HepG2 (cell line): Measurements from ENCODE around the gene ESYT1. TPM values are rescaled to one million over a fixed set of nuclear protein-coding genes. Genes with fewer than 3 reads are reported as not detected.
A peak's percentile ranks its signal among the peaks of the same experiment; 100 is the strongest.

Experiments
- ATF1 ChIP-seq: IDR thresholded peaks from 2 replicates; pipeline ENCODE4 v1.6.1; 2016; ENCODE audit warnings: mild to moderate bottlenecking, control low read depth
- CREB1 ChIP-seq, 2 experiments: fragments of 450-650 bp in 1 of 2; IDR thresholded peaks; 2 replicates each; pipeline ENCODE4 v1.6.1; 2016 to 2017; ENCODE audit warnings: control low read depth in 1 of 2, mild to moderate bottlenecking in 1 of 2, missing compliant biosample characterization in 1 of 2, missing genetic modification characterization in 1 of 2
- CTCF ChIP-seq: sonication (generic); formaldehyde crosslinking; IDR thresholded peaks from 2 replicates; pipeline ENCODE4 v1.5.0; 2020; ENCODE audit warnings: mild to moderate bottlenecking, missing genetic modification reagents, moderate library complexity
- FUBP1 ChIP-seq: sonication (generic); formaldehyde crosslinking; IDR thresholded peaks from 2 replicates; pipeline ENCODE4 v1.5.1; 2020; ENCODE audit warnings: missing genetic modification reagents, mild to moderate bottlenecking, borderline replicate concordance
- LCORL ChIP-seq, 2 experiments: fragments of 450-650 bp in 1 of 2; sonication (generic) in 1 of 2; formaldehyde crosslinking in 1 of 2; IDR thresholded peaks; 2 replicates each; pipeline versions ENCODE4 v1.5.0 to v1.6.1; 2017 to 2020; ENCODE audit warnings: antibody characterized with exemption in 1 of 2, missing genetic modification reagents in 1 of 2
- MAFG ChIP-seq: sonication (generic); formaldehyde crosslinking; IDR thresholded peaks from 2 replicates; pipeline ENCODE4 v1.5.1; 2020; ENCODE audit warnings: mild to moderate bottlenecking, missing genetic modification reagents
- MYPOP ChIP-seq: sonication (generic); formaldehyde crosslinking; IDR thresholded peaks from 2 replicates; pipeline ENCODE4 v1.8.1; 2023; ENCODE audit warnings: mild to moderate bottlenecking, moderate library complexity, missing genetic modification reagents
- PHF20 ChIP-seq: sonication (generic); formaldehyde crosslinking; IDR thresholded peaks from 2 replicates; pipeline ENCODE4 v1.5.0; 2020; ENCODE audit warnings: mild to moderate bottlenecking, missing genetic modification reagents
- TRAFD1 ChIP-seq: sonication (generic); formaldehyde crosslinking; IDR thresholded peaks from 2 replicates; pipeline ENCODE4 v1.5.1; 2020; ENCODE audit warnings: missing genetic modification reagents, mild to moderate bottlenecking, borderline replicate concordance
- UBTF ChIP-seq: sonication (generic); formaldehyde crosslinking; IDR thresholded peaks from 2 replicates; pipeline ENCODE4 v1.4.0; 2020; ENCODE audit warnings: mild to moderate bottlenecking, missing genetic modification reagents
- ZBTB3 ChIP-seq: sonication (generic); formaldehyde crosslinking; IDR thresholded peaks from 2 replicates; pipeline ENCODE4 v1.4.0; 2020; ENCODE audit warnings: low read depth, mild to moderate bottlenecking, moderate library complexity, missing genetic modification reagents, borderline replicate concordance
- ZNF687 ChIP-seq: sonication (generic); formaldehyde crosslinking; IDR thresholded peaks from 2 replicates; pipeline ENCODE4 v1.5.1; 2020; ENCODE audit warnings: mild to moderate bottlenecking, missing genetic modification reagents, moderate library complexity
- ZNF850 ChIP-seq: sonication (generic); formaldehyde crosslinking; conservative IDR thresholded peaks from 2 replicates; pipeline ENCODE4 v1.9.0; 2021; ENCODE audit warnings: mild to moderate bottlenecking, missing genetic modification reagents
- polyA plus RNA-seq, 8 experiments: library from polyadenylated mRNA; depleted of rRNA in 3 of 8; stranded (reverse) in 7 of 8; unstranded in 1 of 8; fragments of >200 nt; fragmentation: Illumina TruSeq in 4 of 8; extraction: Trizol in 4 of 8; gene quantifications; 2 replicates each; pipeline versions ENCODE4 v1.2.1 to v1.2.3, GENCODE V29; 2011 to 2016; ENCODE audit warnings: low read depth in 4 of 8, missing spikeins in 1 of 8, mixed read lengths in 1 of 8; ENCODE audit not compliant: insufficient read depth in 1 of 8
- total RNA-seq, 5 experiments: library from RNA; depleted of rRNA; stranded (reverse); fragments of >200 nt; fragmentation: Illumina TruSeq; extraction: Trizol; gene quantifications; 2 replicates each; pipeline ENCODE4 v1.2.3, GENCODE V29; 2016; ENCODE audit warnings: low read depth in 1 of 5

The ESYT1 gene
- total and polyA plus RNA-seq, 2 of the 13 experiments (the other 11 are each of a cell fraction or from before 2014, with no cell fraction given) = 66.9 to 71.0 TPM

- TF ChIP-seq CREB1 (IDR thresholded peaks at IDR 0.05) (0 out of 2 replicates have a peak, but pooled peaks have one; percentile 21), CREB1 (CRISPR knock-in tag; IDR thresholded peaks at IDR 0.05) (peak; percentile 60; the same call in 1 of the 2 replicates), UBTF (CRISPR knock-in tag) (peak; percentile 70), LCORL (IDR thresholded peaks at IDR 0.05) (no peak), LCORL (CRISPR knock-in tag; IDR thresholded peaks at IDR 0.05) (no peak; the same call in 1 of the 2 replicates), ZNF687 (CRISPR knock-in tag) (peak; percentile 81), ATF1 (0 out of 2 replicates have a peak, but pooled peaks have one; percentile 39), TRAFD1 (CRISPR knock-in tag) (no peak), ZBTB3 (CRISPR knock-in tag) (0 out of 2 replicates have a peak, but pooled peaks have one; percentile 66), PHF20 (CRISPR knock-in tag) (no peak), FUBP1 (CRISPR knock-in tag) (no peak), ZNF850 (CRISPR knock-in tag) (no peak), MYPOP (CRISPR knock-in tag) (peak; percentile 13; the same call in 1 of the 2 replicates), MAFG (no peak), CTCF (CRISPR knock-in tag) (peak; percentile 36; the same call in 1 of the 2 replicates)
Measured at GRCh38 chr12:56189918-56190694, 62.0 kb downstream of the ESYT1 start (continued).
